HG03558 (cell line): Measurements from ENCODE around the gene TBC1D23.
"Not testable (repeated sequence)": the region's sequence is repeated elsewhere in the genome, so short reads cannot be mapped to it uniquely, and the experiment has no call there.

ENCODE experiments used
- ATAC-seq: cut with Tn5 transposase; IDR thresholded peaks from one replicate; pipeline ENCODE4 v1.9.1; 2021; ENCODE audit warnings: moderate number of reproducible peaks; ENCODE audit not compliant: unreplicated experiment; ENCODE audit errors: extremely low read depth

Gene TBC1D23

DNA sequence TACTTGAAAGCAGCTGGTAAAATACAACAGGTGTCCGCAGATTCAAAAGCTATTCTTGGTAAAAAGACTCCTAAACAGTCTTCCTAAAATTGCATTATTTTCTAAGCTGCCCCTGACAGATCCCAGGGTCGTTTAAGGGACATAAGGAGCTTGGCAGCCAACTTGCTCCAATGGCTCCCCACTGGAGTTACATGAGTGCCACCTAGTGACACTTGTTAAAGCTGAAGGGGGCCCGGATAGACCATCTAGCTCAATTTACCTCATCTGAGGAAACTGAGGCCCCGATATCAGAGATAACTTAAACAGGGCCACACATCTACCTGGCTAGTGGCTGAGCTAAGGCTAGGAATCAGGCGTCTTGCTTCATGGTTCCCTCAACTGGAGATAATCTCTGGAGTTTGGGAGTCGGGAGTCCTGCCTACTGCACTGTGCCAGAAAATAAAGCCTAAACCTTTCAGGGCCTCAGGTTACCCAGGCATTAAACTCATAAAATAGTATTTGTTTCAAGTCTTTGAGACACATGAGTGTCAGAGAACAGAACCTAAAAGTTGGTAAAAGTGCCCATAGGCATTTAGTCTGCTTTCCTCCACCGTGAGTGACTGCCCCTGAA, 6.5 kb upstream of the TBC1D23 start:
- no peak for ATAC-seq

DNA sequence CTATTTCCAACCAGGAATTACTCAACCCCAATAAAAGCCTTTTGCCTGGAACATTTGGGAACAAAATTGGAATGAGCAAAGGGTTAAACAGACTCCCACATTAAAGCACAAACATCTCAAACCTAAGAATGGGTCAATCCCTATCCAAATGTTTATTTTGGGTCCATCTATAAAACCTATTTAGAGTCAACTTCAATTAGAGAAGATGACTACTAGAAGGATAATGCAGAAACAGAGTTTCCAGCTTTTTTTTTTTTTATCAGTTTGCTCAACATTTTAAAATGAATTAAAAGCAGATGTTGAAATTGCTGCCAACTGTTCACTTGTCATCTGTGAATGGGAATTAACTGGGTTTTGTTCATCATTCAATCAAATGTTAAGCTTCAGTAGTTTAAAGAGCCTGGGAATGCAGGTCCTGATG, 4.1 kb upstream of the TBC1D23 start:
- ATAC-seq = no peak

DNA sequence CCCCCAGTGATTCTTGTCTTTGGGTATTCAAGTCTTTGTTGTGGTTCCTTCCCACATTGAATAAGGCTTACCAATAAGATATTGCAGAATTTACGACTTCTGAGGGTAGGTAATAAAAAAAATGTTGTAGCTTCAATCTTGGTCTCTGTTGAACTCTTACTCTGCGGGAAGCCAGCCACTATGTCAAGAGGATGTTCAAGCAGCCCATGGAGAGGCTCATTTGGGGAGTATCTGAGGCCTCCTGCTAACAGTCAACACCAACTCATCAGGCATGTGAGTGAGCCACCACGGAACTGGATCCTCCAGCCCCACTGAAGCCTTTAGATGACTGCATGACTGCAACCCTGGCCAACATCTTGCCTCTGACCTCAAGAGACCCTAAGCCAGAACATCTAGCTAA, 3.2 kb upstream of the TBC1D23 start:
- no peak for ATAC-seq

DNA sequence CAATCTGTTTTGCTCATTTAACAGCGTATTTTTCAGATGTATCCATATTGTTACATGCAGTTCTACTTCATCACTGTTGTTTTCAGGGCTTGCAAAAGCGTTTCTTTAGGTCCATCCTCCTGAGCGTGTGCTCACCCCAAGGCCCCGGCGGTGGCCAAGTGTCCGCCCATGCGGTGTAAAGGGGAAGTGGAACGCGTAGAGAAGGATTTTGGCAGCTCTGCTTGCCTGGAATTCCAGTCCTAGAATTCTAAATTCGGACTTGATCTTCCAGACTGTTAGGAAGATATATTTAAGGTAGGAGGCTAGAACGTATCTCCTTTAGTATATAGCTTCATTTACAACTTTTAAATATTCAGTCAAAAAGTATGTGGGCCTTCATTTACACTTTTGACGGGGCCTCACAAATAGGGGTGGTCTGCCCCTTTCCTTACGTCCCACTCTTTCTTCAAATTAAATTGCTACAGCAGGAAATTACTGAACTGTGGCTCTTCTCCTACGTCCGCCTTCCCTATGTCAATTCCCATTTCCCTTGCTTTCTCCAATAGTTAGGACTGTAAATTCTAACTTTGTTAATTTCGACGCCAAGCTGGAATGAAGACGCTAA, 609 bp upstream of the TBC1D23 start:
- ATAC-seq = no peak

DNA sequence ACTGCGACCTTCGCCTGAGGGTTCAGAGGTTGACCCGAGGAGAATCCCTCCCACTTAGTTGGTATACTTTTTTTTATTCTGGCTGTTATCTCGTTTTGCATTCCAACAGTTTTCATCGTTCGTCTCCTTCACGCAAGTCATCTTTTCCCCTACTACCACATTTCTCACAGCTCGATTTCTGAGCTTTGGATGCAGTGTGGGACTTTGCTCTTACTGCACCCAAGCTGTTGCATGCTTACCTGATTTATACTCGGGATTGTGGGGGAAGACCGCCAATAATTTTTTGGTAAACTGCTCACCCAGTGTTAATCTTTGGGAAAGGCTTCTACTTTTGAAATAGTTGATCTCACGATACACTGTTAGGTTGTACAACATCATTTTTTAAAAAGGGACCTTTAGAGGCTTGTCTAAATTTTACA, 702 bp downstream of the TBC1D23 start:
- ATAC-seq = no peak

DNA sequence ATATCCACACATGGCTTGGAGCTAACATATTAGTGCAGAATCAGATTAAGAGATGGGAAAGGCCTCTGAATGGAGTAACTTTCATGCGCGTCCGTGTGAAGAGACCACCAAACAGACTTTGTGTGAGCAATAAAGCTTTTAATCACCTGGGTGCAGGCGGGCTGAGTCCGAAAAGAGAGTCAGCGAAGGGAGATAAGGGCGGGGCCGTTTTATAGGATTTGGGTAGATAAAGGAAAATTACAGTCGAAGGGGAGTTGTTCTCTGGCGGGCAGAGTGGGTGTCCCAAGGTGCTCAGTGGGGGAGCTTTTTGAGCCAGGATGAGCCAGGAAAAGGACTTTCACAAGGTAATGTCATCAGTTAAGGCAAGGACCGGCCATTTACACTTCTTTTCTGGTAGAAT, 2.1 kb downstream of the TBC1D23 start:
- not testable (repeated sequence) for ATAC-seq

DNA sequence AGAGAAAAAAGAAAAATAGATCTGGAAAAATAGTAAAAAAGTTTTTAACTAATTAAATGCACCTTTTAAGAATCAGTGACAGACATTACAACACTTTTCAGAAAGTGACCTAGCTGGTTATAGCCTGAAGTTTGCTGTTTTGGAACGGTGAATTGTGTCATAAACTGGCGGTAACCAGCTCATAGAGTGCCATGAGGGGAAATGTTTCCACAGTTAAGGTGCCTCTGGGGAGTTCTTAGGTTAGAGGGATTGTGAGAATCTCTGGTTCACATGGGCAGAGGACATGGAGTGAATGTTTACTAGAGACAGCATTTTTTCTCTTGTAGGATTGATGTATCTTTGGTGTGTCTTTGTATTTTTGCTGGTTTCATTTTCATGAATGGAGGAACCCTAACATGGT, 2.8 kb downstream of the TBC1D23 start:
- ATAC-seq = no peak

DNA sequence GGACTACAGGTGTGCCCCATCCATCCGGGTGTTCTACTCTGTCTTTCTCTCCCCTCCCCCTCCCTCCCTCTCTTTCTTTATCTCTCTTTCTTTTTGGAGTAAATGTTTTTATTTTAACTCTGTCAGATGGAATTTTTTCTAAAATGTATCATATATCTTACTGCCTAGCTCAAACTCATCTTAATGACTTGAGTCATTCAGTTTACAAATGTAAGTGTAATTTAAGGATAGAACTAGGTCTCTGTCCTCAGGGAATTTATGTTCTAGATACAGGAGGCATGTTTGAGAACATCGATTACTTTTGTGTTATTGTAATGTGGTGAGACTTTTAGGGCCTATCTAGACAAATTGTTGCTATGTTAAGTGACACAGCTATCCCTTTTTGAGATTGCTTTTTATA, 3.5 kb downstream of the TBC1D23 start:
- ATAC-seq = no peak

DNA sequence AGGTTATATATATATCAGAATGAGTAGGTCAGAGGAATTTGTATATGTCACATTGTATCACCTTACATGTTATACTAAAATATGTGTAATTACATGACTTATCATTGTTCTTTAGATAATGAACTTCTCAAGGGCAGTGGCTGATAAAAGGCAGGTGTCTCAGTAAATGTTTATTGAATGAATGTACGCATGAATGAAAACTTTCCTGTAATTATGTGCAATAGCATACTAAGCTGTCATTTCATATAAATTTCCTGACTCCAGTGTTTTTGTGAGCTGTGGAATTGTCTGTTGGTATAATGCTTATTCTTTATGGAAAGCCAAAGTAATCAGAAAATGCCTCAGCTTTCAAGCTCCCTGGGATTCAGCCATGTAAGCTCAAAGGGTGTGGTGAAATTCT, 4.2 kb downstream of the TBC1D23 start:
- ATAC-seq = no peak

DNA sequence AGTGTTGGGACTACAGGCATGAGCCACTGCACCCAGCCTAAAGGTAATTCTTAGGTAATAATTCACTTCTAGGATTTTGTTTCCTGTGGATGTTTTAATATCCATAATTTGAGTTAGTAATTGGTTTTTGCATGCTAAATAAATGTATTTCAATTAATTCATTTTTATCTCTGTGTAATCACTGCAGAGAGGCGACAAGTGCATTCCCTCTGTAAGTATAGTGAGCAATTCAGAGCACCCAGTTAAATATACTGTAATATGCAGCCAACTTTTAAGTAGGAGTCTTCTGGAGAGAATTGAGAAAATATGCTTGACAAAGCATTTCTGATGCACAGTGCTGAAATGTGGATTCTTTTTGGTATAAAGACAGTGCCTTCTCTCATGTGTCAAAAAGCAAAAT, 5.7 kb downstream of the TBC1D23 start:
- no peak for ATAC-seq

DNA sequence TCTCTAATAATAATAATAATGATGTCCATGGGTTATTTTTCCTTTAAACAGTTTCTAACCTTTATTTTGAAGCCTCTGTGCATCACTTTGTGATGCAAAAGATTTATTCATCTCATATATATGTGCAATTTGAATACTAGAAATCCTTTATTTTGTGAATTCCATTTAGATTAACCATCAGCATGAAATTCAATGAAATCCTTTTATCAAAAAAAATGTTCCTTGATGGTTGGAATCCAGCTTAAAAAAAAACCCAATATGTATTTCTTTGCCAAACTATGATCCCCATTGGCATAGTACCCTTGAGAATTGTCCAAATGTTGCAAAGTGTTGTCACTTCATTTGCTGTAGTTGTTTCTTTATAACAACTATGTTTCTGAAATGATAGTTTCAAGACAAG, 7.4 kb downstream of the TBC1D23 start:
- ATAC-seq = no peak

DNA sequence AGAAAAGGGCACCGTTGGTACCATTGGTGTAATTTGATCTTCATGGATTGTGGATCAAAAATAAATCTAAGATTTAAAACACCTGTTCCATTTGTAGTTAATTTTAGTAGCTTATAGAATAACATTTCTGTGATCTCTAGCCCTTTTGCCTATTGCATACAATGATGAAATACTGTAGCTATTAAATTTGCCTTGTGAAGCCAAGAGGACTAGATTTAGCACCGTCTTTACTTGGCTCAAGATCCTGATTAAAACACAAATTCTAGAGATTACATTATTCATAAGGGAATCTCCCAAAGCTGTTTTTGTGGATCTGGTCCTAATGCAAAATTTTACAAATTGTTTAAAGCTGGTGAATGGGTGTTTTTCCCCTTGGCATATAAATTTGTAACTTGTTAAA, 8.2 kb downstream of the TBC1D23 start:
- ATAC-seq = no peak

DNA sequence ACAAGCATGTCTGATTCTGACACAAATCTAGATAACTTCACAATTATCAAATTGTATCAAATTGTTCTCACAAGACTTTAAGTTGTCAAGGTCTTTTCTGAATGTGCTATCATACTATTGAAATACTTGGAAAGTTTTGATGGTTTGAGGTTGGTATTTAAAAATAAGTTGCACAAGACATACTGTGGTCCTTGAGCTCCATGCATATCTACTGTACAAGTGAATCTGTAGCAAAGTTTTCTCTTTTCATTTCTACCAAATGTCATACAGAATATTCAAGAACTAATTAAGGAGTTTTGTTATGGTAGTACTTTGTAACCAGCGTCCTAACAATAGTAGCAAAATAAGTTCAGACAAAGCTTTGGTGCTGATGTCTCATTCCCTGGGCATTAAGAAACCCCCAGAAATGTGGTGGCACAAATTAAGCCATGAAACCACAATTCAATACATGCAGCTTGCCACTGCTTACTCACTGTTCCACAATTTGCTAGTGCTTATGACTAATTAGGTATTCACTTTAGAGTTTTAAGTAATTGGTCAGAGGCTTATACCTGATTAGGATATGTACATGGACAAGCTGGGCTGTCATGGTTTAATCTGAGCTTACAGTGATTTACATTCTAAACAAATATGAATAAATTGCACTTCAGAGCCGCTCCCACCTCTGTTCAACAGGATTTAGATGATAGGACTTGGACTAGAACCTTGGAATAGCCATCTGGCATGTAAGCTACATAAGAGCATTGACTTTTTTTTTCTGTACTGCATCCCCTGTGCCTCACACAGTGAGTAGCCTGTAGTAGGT, 8.8 kb downstream of the TBC1D23 start:
- ATAC-seq = no peak

DNA sequence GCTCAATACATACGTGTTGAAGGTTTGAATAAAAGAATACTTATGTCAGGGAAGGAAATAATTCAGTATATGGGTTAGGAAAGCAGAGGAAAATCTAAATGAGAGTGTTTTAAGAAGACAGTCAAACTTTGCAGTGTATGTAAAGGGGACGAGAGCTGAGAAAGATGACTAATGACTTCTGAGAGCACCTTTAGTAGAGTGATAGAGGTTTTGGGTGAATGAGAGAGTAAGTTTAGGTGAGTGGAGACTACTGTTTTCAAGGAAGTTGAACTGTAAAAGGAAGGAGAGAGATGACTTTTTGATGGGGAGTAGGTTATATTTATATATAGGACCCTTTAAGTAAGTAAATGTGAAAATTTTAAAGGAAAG, 9.4 kb downstream of the TBC1D23 start:
- no peak for ATAC-seq

DNA sequence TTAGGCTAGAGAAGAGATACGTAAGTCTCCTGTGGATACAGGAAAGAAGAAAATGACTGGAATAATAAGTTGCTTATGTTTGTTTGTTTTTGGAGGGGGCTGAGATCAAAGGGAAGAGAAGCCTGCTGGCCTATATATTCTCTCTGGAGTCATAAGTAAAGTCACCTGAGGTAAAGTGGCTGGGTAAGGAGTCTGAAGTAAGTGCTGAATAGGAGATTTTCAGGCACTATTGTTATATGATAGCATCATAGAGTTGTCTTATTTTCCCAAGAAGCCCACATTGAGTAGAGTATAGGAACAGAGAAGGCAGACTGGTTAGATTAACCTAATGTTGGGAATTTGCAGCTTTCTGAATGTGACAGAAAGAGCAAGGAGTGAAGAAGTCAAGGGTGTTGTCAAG, 10.7 kb downstream of the TBC1D23 start:
- ATAC-seq = no peak

DNA sequence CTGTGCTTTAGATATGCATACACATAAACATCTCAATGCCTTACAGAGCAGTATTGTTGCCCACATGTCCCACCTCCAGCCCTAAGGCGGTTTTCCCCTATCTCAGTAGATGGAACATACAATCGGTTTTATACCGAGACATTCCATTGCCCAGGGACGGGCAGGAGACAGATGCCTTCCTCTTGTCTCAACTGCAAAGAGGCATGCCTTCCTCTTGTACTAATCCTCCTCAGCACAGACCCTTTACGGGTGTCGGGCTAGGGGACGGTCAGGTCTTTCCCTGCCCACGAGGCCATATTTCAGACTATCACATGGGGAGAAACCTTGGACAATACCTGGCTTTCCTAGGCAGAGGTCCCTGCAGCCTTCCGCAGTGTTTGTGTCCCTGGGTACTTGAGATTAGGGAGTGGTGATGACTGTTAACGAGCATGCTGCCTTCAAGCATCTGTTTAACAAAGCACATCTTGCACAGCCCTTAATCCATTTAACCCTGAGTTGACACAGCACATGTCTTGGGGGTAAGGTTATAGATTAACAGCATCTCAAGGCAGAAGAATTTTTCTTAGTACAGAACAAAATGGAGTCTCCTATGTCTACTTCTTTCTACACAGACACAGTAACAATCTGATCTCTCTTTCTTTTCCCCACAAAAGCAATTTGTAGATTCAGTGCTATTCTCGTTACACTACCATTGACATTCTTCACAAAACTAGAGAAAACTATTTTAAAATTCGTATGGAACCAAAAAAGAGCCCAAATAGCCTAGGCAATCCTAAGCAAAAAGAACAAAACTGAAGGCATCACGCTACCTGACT, 12.2 kb downstream of the TBC1D23 start:
- not testable (repeated sequence) for ATAC-seq

DNA sequence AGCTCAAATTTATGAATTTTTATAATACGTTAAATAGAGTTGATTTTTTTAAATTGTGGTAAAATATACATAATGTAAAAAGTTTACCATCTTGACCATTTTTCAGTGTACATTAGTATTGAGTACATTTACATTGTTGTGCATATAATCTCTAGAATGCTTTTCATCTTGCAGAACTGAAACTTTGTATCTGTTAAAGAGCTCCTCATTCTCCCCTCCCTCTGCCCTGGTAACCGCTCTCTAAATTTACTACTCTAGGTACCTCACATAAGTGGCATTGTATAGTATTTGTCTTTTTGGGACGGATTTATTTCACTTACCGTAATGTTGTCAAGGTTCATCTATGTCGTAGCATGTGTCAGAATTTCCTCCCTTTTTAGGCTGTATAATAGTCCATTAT, 13.6 kb downstream of the TBC1D23 start:
- ATAC-seq = no peak

DNA sequence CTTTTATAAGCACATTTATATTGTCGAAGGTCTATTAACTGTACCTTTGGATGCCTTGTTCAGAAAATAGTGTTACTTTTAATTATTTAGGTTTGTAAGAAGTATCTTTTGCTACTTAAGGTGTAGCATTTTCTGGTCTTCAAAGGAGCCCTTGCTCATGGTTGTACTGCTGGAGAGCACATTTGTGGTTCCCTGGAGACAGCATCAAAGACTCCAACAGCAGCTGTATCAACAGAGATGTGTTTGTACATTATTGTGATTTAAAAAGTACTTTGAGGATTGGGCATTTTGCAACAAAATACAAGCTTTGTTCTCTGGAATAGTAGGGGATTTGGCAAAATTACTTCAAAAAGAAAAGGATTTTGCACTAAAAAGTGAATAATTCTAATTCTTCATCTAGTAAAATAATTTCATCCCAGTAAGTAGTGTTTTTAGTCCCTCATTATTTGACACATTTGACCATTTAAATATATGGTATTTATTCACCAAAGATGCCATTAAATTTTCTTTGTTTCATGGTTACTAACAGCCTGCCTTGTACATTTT, 16.5 kb downstream of the TBC1D23 start:
- no peak for ATAC-seq

DNA sequence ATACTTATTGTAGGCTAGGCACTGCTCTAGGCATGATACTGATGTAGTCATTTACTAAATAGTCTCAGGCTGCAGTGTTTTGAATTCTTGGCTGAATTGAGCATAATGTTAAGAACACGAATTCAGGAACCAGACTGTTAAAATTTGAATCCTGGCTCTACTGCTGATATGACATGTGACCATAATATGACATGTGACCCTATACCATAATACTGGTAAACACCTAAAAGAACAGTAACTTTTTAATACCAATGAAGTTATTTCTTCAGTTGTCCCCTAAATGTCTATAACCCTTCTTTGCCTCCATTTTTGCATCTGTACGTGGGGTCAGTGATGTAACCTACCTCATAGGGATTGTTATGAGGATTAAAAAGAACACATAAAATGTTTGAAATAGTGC, 18.1 kb downstream of the TBC1D23 start:
- ATAC-seq = no peak

DNA sequence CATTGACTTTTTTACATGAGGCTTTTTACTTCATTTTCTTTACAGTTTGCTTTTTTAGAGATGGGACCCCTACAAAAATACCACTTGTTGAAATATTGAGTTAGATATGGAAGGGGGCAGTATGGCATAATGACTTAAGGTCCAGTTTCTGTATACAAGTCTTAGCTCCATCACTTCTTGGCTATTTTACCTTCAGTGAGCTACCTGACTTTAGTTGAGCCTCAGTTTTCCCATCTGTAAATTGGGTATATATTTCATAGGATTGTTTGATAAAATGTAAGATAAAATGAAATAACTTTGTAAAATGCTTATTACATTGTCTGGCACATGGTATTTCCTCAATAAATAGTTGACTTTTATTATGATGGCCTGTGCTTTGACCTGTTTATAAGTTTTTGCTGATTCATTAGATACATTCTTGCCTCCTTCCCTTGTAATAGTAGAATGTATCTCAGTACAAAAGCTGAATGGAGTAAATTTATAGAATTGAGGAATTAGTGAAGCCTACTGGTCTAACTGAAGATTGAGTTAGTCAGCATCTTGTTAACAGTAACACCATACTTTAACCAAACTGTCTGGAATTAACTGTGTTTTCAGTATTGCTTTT, 27.6 kb downstream of the TBC1D23 start:
- ATAC-seq = no peak
